ENCODE results near the gene GNB1.

Gene GNB1

DNA sequence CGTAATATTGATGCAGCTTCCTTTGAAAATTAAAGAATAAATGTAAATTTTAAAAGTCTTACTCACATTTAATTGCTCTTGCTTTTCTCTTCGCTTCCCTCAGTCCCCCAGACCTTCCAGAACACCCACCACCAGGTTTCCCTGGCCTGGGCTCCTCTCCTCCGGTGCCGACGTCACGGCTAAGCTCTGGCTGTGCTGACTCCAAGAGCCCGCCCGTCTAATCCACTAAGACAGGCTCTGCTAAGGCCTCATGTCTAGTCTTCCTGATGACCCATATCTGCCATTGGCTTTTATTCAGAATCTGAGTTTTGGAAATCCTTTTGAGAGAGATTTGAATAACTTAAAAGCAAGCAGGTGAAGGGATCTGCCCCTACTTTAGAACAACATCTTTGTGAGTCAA, 58.7 kb downstream of the GNB1 start:
- no peak for TF ChIP-seq CTCF (conservative IDR thresholded peaks at IDR 0.05)
- H3K27ac ChIP-seq = peak overlapping the region; percentile 94

DNA sequence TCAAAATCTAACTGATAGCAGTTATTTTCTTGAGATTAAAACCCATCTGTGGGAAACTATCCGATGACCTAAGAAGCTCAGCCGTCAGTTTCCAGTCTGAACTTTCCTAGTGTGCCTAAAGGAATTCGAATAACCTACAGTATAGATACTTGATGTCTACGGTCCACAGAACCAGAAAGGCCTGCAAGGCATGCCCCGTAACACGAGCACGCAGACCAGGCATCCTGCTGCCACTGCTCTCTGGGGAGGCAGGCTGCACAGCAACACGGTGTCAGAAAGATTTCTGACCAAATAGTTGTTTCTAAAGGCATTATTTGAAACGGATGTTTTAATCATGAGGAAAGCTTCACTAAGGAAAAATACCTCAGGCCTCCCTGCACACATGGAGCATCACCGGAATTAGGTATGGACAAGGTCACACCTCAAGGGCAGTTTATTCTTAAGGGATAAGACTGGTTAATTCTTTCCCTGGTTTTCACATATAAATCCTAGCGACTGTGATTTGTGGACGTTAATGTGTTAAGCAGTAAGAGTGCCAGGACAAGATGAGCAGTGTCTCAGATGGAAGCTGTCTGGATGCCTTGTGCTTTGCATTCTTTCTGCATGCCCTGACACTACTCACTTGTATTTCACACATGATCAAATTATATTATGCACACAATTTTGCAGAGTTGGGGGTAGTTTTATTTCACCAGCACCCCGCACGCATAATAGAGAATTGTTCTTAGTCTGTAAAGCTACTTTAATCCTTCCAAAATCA, 63.6 kb downstream of the GNB1 start:
- peak overlapping the region; percentile 94 for H3K27ac ChIP-seq
- TF ChIP-seq CTCF (conservative IDR thresholded peaks at IDR 0.05) = no peak

DNA sequence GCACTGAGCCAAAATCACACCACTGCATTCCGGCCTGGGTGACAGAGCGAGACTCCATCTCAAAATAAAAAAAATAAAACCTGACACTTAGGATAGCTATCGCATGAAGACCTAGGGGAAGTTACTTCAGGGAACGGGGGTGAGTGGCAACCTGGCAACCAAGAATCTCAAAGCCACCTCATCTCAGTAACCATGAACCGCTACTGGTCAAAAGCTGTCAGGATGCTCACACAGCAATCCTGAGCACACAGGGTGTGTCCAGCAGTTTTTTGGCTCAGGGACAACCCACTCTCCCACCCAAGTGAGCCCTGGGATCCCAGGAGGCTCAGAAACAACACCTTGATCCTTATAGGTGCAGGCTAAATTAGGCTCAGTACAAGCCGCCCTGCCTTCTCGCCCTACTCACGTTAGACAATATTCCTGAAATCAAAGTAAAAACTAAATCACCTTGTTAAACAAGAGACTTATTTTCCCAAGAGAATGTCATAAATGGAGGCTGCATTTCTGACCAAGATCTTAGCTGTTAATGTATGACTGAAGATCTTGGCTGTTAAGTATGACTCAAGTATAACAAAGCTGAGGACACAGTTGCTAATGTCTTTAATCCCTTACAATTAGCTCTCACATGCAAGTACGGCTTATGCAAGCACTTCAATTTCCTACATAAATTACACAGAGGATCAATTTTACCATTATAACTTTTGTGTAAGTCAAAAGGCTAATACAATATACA, 64.4 kb downstream of the GNB1 start:
- H3K27ac ChIP-seq = peak overlapping the region; percentile 94
- no peak for TF ChIP-seq CTCF (conservative IDR thresholded peaks at IDR 0.05)

- no peak for TF ChIP-seq CTCF (conservative IDR thresholded peaks at IDR 0.05)
- H3K27ac ChIP-seq = peak overlapping the region; percentile 53
Observed at GRCh38 chr1:1825217-1825616, 65.7 kb downstream of the GNB1 start.

- TF ChIP-seq CTCF (conservative IDR thresholded peaks at IDR 0.05) = no peak
- no peak overlapping the region for H3K27ac ChIP-seq
Observed at GRCh38 chr1:1819762-1820161, 71.1 kb downstream of the GNB1 start.

DNA sequence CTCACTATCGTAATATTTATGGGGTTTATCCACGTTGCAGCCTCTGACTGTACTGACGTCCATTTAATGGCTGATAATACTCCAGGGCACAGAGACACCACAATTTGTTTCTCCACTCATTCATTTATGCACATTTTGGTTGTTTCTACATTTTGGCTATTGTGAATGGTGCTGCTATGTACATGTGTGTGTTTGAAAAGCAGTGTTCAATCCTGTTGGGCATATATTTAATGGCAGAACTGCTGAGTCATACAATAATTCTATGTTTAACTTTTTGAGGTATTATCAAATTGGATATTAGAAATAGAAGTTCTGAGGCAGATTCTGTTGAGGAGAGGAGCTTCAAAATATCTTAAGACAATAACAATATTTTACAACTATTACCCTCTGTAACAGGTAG, 73.7 kb downstream of the GNB1 start:
- TF ChIP-seq CTCF (conservative IDR thresholded peaks at IDR 0.05) = no peak
- H3K27ac ChIP-seq = no peak overlapping the region

DNA sequence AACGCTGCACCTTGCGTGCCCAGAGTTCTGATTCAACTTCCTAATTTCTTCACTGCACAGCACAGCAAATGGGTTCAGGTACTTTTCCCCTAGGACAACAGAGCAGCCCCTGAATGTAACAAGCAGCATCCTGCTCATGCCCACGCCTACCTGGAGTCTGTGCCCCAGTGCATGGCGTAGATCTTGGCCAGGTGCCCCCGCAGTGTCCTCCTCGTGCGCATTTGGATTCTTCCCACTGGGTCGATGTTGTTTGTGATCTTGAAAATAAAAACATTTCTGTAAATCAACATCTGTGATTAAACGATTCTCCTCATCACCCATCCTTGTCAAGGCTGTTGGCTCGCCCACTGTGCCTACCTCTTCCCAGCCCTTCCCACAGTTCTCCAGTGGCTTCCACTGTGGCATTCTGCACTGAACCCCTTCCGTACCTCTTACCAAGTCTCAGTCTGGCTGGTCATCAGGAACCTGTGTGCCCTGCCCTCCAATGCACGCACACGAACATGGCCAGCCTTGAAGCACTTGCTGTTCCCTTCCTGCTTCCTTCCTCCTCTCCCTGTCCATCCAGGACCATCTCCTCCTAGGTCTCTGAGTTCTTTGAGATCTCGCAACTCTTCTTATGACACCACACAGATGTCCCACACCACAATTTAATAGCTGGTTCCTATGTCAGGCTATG, 75.1 kb downstream of the GNB1 start:
- H3K27ac ChIP-seq = no peak overlapping the region
- no peak for TF ChIP-seq CTCF (conservative IDR thresholded peaks at IDR 0.05)

Data from VCaP (cell line).